Measurements from ENCODE around the gene CHN2.

The CHN2 gene

GRCh38 chr7:29435167-29435566 is 240.6 kb downstream of the CHN2 start:
- Histone ChIP-seq H3K79me2 (ENCODE audit: insufficient read depth, low read depth) (no peaks in the 10 kb centered on the region), H3K36me3 (ENCODE audit: insufficient read depth) (no peaks in the 10 kb centered on the region), H2AFZ (ENCODE audit: low read depth) (no peak overlapping the region)

GRCh38 chr7:29435902-29436301 is 241.3 kb downstream of the CHN2 start:
- H3K79me2 ChIP-seq (ENCODE audit: insufficient read depth, low read depth), result no peaks in the 10 kb centered on the region
- no peak overlapping the region for H2AFZ ChIP-seq (ENCODE audit: low read depth)
- no peaks in the 10 kb centered on the region for H3K27me3 ChIP-seq (ENCODE audit: insufficient read depth, low read depth)
- no peak overlapping the region for H3K27ac ChIP-seq
- peaks cover 12% of the 10 kb centered on the region for H3K4me1 ChIP-seq (ENCODE audit: low read depth, poor library complexity, severe bottlenecking)
- H3K36me3 ChIP-seq (ENCODE audit: insufficient read depth), result no peaks in the 10 kb centered on the region
- H3K9ac ChIP-seq, result no peak overlapping the region
- no peaks in the 10 kb centered on the region for H4K20me1 ChIP-seq (ENCODE audit: insufficient read depth)
- H3K4me2 ChIP-seq, result no peak overlapping the region
- TF ChIP-seq CTCF (conservative IDR thresholded peaks at IDR 0.05; ENCODE audit: low read depth, low read length), result no peak
- H3K4me3 ChIP-seq (IDR thresholded peaks at IDR 0.05; ENCODE audit: insufficient read depth, low read depth, low read length), result no peak overlapping the region

More at GRCh38 chr7:29435167-29435566, 240.6 kb downstream of the CHN2 start:
- H3K4me2 ChIP-seq, result no peak overlapping the region
- peaks cover 12% of the 10 kb centered on the region for H3K4me1 ChIP-seq (ENCODE audit: low read depth, poor library complexity, severe bottlenecking)
- H3K9ac ChIP-seq, result no peak overlapping the region
- H3K4me3 ChIP-seq (IDR thresholded peaks at IDR 0.05; ENCODE audit: insufficient read depth, low read depth, low read length), result no peak overlapping the region
- H3K27me3 ChIP-seq (ENCODE audit: insufficient read depth, low read depth), result no peaks in the 10 kb centered on the region
- H4K20me1 ChIP-seq (ENCODE audit: insufficient read depth), result no peaks in the 10 kb centered on the region
- no peak for TF ChIP-seq CTCF (conservative IDR thresholded peaks at IDR 0.05; ENCODE audit: low read depth, low read length)
- no peak overlapping the region for H3K27ac ChIP-seq

- H3K9ac ChIP-seq, result no peak overlapping the region
- H3K4me1 ChIP-seq (ENCODE audit: low read depth, poor library complexity, severe bottlenecking), result peaks cover 14% of the 10 kb centered on the region
- H2AFZ ChIP-seq (ENCODE audit: low read depth), result no peak overlapping the region
- no peak for TF ChIP-seq CTCF (conservative IDR thresholded peaks at IDR 0.05; ENCODE audit: low read depth, low read length)
- no peak overlapping the region for H3K4me2 ChIP-seq
- no peaks in the 10 kb centered on the region for H3K79me2 ChIP-seq (ENCODE audit: insufficient read depth, low read depth)
- no peaks in the 10 kb centered on the region for H3K36me3 ChIP-seq (ENCODE audit: insufficient read depth)
- H3K27me3 ChIP-seq (ENCODE audit: insufficient read depth, low read depth), result no peaks in the 10 kb centered on the region
- no peaks in the 10 kb centered on the region for H4K20me1 ChIP-seq (ENCODE audit: insufficient read depth)
- H3K4me3 ChIP-seq (IDR thresholded peaks at IDR 0.05; ENCODE audit: insufficient read depth, low read depth, low read length), result no peak overlapping the region
- H3K27ac ChIP-seq, result no peak overlapping the region
Observed at GRCh38 chr7:29442146-29442545, 247.6 kb downstream of the CHN2 start.

GRCh38 chr7:29443552-29443951 is 249.0 kb downstream of the CHN2 start:
- H3K27ac ChIP-seq, result no peak overlapping the region
- no peaks in the 10 kb centered on the region for H3K79me2 ChIP-seq (ENCODE audit: insufficient read depth, low read depth)
- H3K4me1 ChIP-seq (ENCODE audit: low read depth, poor library complexity, severe bottlenecking), result peaks cover 14% of the 10 kb centered on the region
- H4K20me1 ChIP-seq (ENCODE audit: insufficient read depth), result no peaks in the 10 kb centered on the region
- TF ChIP-seq CTCF (conservative IDR thresholded peaks at IDR 0.05; ENCODE audit: low read depth, low read length), result no peak
- no peak overlapping the region for H3K9ac ChIP-seq
- H3K27me3 ChIP-seq (ENCODE audit: insufficient read depth, low read depth), result no peaks in the 10 kb centered on the region
- no peak overlapping the region for H3K4me2 ChIP-seq
- H3K36me3 ChIP-seq (ENCODE audit: insufficient read depth), result no peaks in the 10 kb centered on the region
- H2AFZ ChIP-seq (ENCODE audit: low read depth), result no peak overlapping the region
- H3K4me3 ChIP-seq (IDR thresholded peaks at IDR 0.05; ENCODE audit: insufficient read depth, low read depth, low read length), result no peak overlapping the region

Data from KMS-11 (cell line).